Nephron progenitor cell (in vitro differentiated cells): Measurements from ENCODE around the gene HDAC4.

Experiments used
- DNase-seq: peaks from one replicate; pipeline ENCODE4 v3.0.0; 2021
- H3K27ac Mint-ChIP-seq: 2 replicates; pipeline ENCODE4 v1.8.0; 2021; ENCODE audit warnings: mild to moderate bottlenecking, moderate library complexity, mixed read lengths
- H3K27me3 Mint-ChIP-seq: 2 replicates; pipeline ENCODE4 v1.8.0; 2021; ENCODE audit warnings: mild to moderate bottlenecking, low read depth, mixed read lengths; ENCODE audit not compliant: poor library complexity
- H3K36me3 Mint-ChIP-seq: 2 replicates; pipeline ENCODE4 v1.8.0; 2021; ENCODE audit warnings: low read depth, mixed read lengths
- H3K4me1 Mint-ChIP-seq: 2 replicates; pipeline ENCODE4 v1.8.0; 2021; ENCODE audit warnings: mixed read lengths
- H3K4me3 Mint-ChIP-seq: 2 replicates; pipeline ENCODE4 v1.8.0; 2021; ENCODE audit warnings: mild to moderate bottlenecking, moderate library complexity, mixed read lengths
- H3K9me3 Mint-ChIP-seq: 2 replicates; pipeline ENCODE4 v1.8.0; 2021; ENCODE audit warnings: mild to moderate bottlenecking, moderate library complexity, mixed read lengths
- CTCF ChIP-seq: fragments of 200-600 bp; sonication (generic); IDR thresholded peaks from 2 replicates; pipeline ENCODE4 v1.5.0; 2021; ENCODE audit warnings: antibody characterized with exemption

The HDAC4 gene

GRCh38 chr2:239122421-239123110 lies 278.3 kb downstream of the HDAC4 start:
- TF ChIP-seq CTCF = no peak
- Mint-ChIP-seq H3K4me1 (peaks cover 24% of the 10 kb centered on the region), H3K4me3 (no peak overlapping the region), H3K9me3 (peaks cover 7% of the 10 kb centered on the region), H3K27ac (no peak overlapping the region), H3K36me3 (peaks cover 38% of the 10 kb centered on the region), H3K27me3 (peaks cover 2% of the 10 kb centered on the region)
- DNase-seq = no peak

- peak overlapping the region; percentile 83 for H3K27ac Mint-ChIP-seq
These were observed 279.2 kb downstream of the HDAC4 start for GRCh38 chr2:239121600-239122012.

GRCh38 chr2:239120664-239121063 lies 280.2 kb downstream of the HDAC4 start:
- peaks cover 45% of the 10 kb centered on the region for H3K36me3 Mint-ChIP-seq
- peaks cover 7% of the 10 kb centered on the region for H3K9me3 Mint-ChIP-seq
- no peak for TF ChIP-seq CTCF
- H3K27me3 Mint-ChIP-seq = peaks cover 3% of the 10 kb centered on the region
- no peak for DNase-seq
- no peak overlapping the region for H3K4me3 Mint-ChIP-seq
- H3K4me1 Mint-ChIP-seq = peaks cover 26% of the 10 kb centered on the region
- no peak overlapping the region for H3K27ac Mint-ChIP-seq

More at GRCh38 chr2:239121600-239122012, 279.2 kb downstream of the HDAC4 start:
- peaks cover 7% of the 10 kb centered on the region for H3K9me3 Mint-ChIP-seq
- no peak for TF ChIP-seq CTCF
- peaks cover 3% of the 10 kb centered on the region for H3K27me3 Mint-ChIP-seq
- no peak overlapping the region for H3K4me3 Mint-ChIP-seq
- peaks cover 25% of the 10 kb centered on the region for H3K4me1 Mint-ChIP-seq
- no peak for DNase-seq
- peaks cover 45% of the 10 kb centered on the region for H3K36me3 Mint-ChIP-seq

- no peak for TF ChIP-seq CTCF
- no peak overlapping the region for H3K4me3 Mint-ChIP-seq
- no peak for DNase-seq
These were observed 281.3 kb downstream of the HDAC4 start for GRCh38 chr2:239119346-239120126.

GRCh38 chr2:239118675-239119211 lies 282.1 kb downstream of the HDAC4 start:
- H3K4me3 Mint-ChIP-seq = no peak overlapping the region
- H3K27me3 Mint-ChIP-seq = peaks cover 3% of the 10 kb centered on the region
- peak overlapping the region; percentile 8 for H3K27ac Mint-ChIP-seq

More at GRCh38 chr2:239119346-239120126, 281.3 kb downstream of the HDAC4 start:
- H3K9me3 Mint-ChIP-seq = no peaks in the 10 kb centered on the region
- peaks cover 3% of the 10 kb centered on the region for H3K27me3 Mint-ChIP-seq
- peak overlapping the region; percentile 8 for H3K27ac Mint-ChIP-seq
- H3K36me3 Mint-ChIP-seq = peaks cover 38% of the 10 kb centered on the region
- H3K4me1 Mint-ChIP-seq = peaks cover 26% of the 10 kb centered on the region

More at GRCh38 chr2:239118675-239119211, 282.1 kb downstream of the HDAC4 start:
- DNase-seq = no peak
- Mint-ChIP-seq H3K9me3 (no peaks in the 10 kb centered on the region), H3K36me3 (peaks cover 30% of the 10 kb centered on the region), H3K4me1 (peaks cover 30% of the 10 kb centered on the region)
- no peak for TF ChIP-seq CTCF
